ENCODE measurements around the gene RRAGD.

DNA sequence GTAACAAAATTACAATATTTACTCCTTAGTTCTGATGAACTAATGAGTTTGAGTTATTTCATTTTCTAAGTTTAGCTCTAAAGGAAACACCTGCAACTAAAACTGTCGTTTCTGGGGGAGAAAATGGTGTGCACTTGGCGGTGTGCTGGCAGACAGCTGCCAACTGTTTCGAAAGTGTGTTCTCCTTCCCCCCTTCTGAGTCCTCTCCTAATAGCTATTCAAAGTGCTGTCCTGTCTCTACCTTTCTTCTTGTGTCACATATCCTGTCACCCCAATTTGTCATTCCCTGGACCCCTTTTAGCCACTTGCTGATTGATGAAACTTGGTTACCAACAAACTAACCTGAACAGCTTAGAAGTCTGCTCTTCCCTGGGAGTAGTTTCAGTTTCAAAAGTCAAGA, 54.7 kb downstream of the RRAGD start:
- no peak for TF ChIP-seq EZH2phosphoT487 (IDR thresholded peaks at IDR 0.05; ENCODE audit: borderline replicate concordance)
- no peak for TF ChIP-seq CTCF (conservative IDR thresholded peaks at IDR 0.05; ENCODE audit: low read length)
